Subcutaneous abdominal adipose tissue (tissue), 5 donors: ENCODE measurements around the gene ZNF761.
"Not testable (repeated sequence)": the region's sequence is repeated elsewhere in the genome, so short reads cannot be mapped to it uniquely, and the experiment has no call there.

ENCODE experiments used
- H3K27ac ChIP-seq: one replicate; pipeline ENCODE4 v1.7.0; 2013; ENCODE audit warnings: low read depth, mild to moderate bottlenecking, inconsistent platforms, low read length, moderate library complexity
- H3K27me3 ChIP-seq, 5 donors: one replicate each; pipeline ENCODE4 v1.7.0; 2013; ENCODE audit warnings: low read length in 5 of 5, inconsistent platforms in 1 of 5; ENCODE audit not compliant: control insufficient read depth in 5 of 5, insufficient read depth in 4 of 5
- H3K36me3 ChIP-seq, 5 donors: one replicate each; pipeline ENCODE4 v1.7.0; 2013; ENCODE audit warnings: low read length in 5 of 5; ENCODE audit not compliant: control insufficient read depth in 5 of 5, insufficient read depth in 5 of 5
- H3K4me1 ChIP-seq, 5 donors: one replicate each; pipeline ENCODE4 v1.7.0; 2013; ENCODE audit warnings: low read length in 5 of 5, mild to moderate bottlenecking in 3 of 5, moderate library complexity in 1 of 5; ENCODE audit not compliant: control insufficient read depth in 5 of 5, insufficient read depth in 5 of 5
- H3K4me3 ChIP-seq, 5 donors: one replicate each; pipeline ENCODE4 v1.7.0; 2013; ENCODE audit warnings: low read length in 5 of 5, low read depth in 1 of 5
- H3K9ac ChIP-seq, 5 donors: one replicate each; pipeline ENCODE4 v1.7.0; 2013; ENCODE audit warnings: low read length in 5 of 5, mild to moderate bottlenecking in 4 of 5, moderate library complexity in 3 of 5
- H3K9me3 ChIP-seq, 5 donors: one replicate each; pipeline ENCODE4 v1.7.0; 2013; ENCODE audit warnings: low read length in 5 of 5; ENCODE audit not compliant: control insufficient read depth in 5 of 5
- donor health status: healthy.
- donor health status: healthy.
- donor health status: healthy.
- donor health status: healthy.
- donor health status: healthy.

ZNF761 gene

GRCh38 chr19:53447196-53447595, 15.4 kb downstream of the ZNF761 start:
- Histone ChIP-seq H3K9me3 (peaks cover 6 to 27% (median 16%) of the 10 kb centered on the region in 5 donors), H3K36me3 (peaks cover 3 to 75% (median 48%) of the 10 kb centered on the region in 5 donors)
- not testable (repeated sequence) for H3K27me3 ChIP-seq, H3K4me1 ChIP-seq, H3K27ac ChIP-seq, H3K9ac ChIP-seq, H3K4me3 ChIP-seq

- Histone ChIP-seq H3K9ac (no peak overlapping the region), H3K4me1 (no peaks in the 10 kb centered on the region), H3K27me3 (no peaks in the 10 kb centered on the region), H3K27ac (no peak overlapping the region), H3K9me3 (peaks cover 18 to 59% (median 28%) of the 10 kb centered on the region in 5 donors), H3K36me3 (peaks cover 22 to 50% (median 44%) of the 10 kb centered on the region in 5 donors), H3K4me3 (peak overlapping the region in 2 of 5 donors; percentile 11 to 33)
These were observed 24.0 kb downstream of the ZNF761 start for GRCh38 chr19:53455828-53456227.

GRCh38 chr19:53460131-53460721, 28.4 kb downstream of the ZNF761 start:
- not testable (repeated sequence) for H3K4me3 ChIP-seq, H3K4me1 ChIP-seq, H3K27me3 ChIP-seq, H3K9ac ChIP-seq, H3K27ac ChIP-seq, H3K36me3 ChIP-seq
- peaks cover 14 to 39% (median 18%) of the 10 kb centered on the region in 5 donors for H3K9me3 ChIP-seq

GRCh38 chr19:53461866-53462265, 30.1 kb downstream of the ZNF761 start:
- no peaks in the 10 kb centered on the region for H3K36me3 ChIP-seq
- H3K9me3 ChIP-seq = peaks cover 6 to 23% (median 9%) of the 10 kb centered on the region in 5 donors
- no peaks in the 10 kb centered on the region for H3K27me3 ChIP-seq
- H3K4me1 ChIP-seq = peaks cover 0 to 11% (median 9%) of the 10 kb centered on the region in 5 donors
- no peak overlapping the region for H3K27ac ChIP-seq
- no peak overlapping the region for H3K9ac ChIP-seq
- H3K4me3 ChIP-seq = no peak overlapping the region

GRCh38 chr19:53462861-53463260, 31.1 kb downstream of the ZNF761 start:
- peak overlapping the region; percentile 39 to 55 (median 48) for H3K4me3 ChIP-seq
- peaks cover 0 to 16% (median 12%) of the 10 kb centered on the region in 5 donors for H3K4me1 ChIP-seq
- no peak overlapping the region for H3K27ac ChIP-seq
- H3K9ac ChIP-seq = no peak overlapping the region
- no peaks in the 10 kb centered on the region for H3K27me3 ChIP-seq
- no peaks in the 10 kb centered on the region for H3K36me3 ChIP-seq
- H3K9me3 ChIP-seq = peaks cover 0 to 14% (median 9%) of the 10 kb centered on the region in 5 donors

- H3K27ac ChIP-seq = no peak overlapping the region
- no peaks in the 10 kb centered on the region for H3K27me3 ChIP-seq
- H3K4me1 ChIP-seq = peaks cover 0 to 20% (median 13%) of the 10 kb centered on the region in 5 donors
- no peaks in the 10 kb centered on the region for H3K36me3 ChIP-seq
- H3K9ac ChIP-seq = no peak overlapping the region
- peaks cover 0 to 10% (median 6%) of the 10 kb centered on the region in 5 donors for H3K9me3 ChIP-seq
- H3K4me3 ChIP-seq = peak overlapping the region; percentile 39 to 55 (median 48)
These were observed 31.5 kb downstream of the ZNF761 start for GRCh38 chr19:53463263-53463662.

GRCh38 chr19:53466726-53467484, 35.1 kb downstream of the ZNF761 start:
- Histone ChIP-seq H3K36me3 (no peaks in the 10 kb centered on the region), H3K27me3 (no peaks in the 10 kb centered on the region), H3K27ac (no peak overlapping the region), H3K4me3 (peak overlapping the region; percentile 73 to 90 (median 82)), H3K9ac (peak overlapping the region in 2 of 5 donors; percentile 55 to 66), H3K4me1 (peaks cover 0 to 27% (median 22%) of the 10 kb centered on the region in 5 donors), H3K9me3 (peaks cover 0 to 4% (median 0%) of the 10 kb centered on the region in 5 donors)

GRCh38 chr19:53467485-53468262, 35.9 kb downstream of the ZNF761 start, which contains the start of gene ZNF813:
Gene ZNF813, plus strand, starts transcription at chr19:53467733. Its CDS starts 16,090 bp downstream, at chr19:53483823.
- Histone ChIP-seq H3K27me3 (no peaks in the 10 kb centered on the region), H3K27ac (no peak within 1 kb of the TSS), H3K4me3 (peak within 1 kb of the TSS; percentile 79 to 91 (median 87)), H3K4me1 (peaks cover 0 to 27% (median 22%) of the 10 kb centered on the region in 5 donors), H3K9ac (peak within 1 kb of the TSS; percentile 26 to 89 (median 83)), H3K36me3 (no peaks in the 10 kb centered on the region), H3K9me3 (peaks cover 0 to 3% (median 0%) of the 10 kb centered on the region in 5 donors)

GRCh38 chr19:53468628-53469027, 36.8 kb downstream of the ZNF761 start:
- not testable (repeated sequence) for H3K36me3 ChIP-seq, H3K27ac ChIP-seq
- peak overlapping the region; percentile 35 to 90 (median 79) for H3K4me3 ChIP-seq

More at GRCh38 chr19:53468628-53469027, 36.8 kb downstream of the ZNF761 start:
- peaks cover 0 to 21% (median 17%) of the 10 kb centered on the region in 5 donors for H3K4me1 ChIP-seq
- peak overlapping the region in 2 of 5 donors; percentile 55 to 89 for H3K9ac ChIP-seq
- H3K9me3 ChIP-seq, H3K27me3 ChIP-seq: not testable (repeated sequence)
